HEK293 (cell line): ENCODE results near the gene FDX1.

Experiments used
- CTCF ChIP-seq: fragments of 450-650 bp; formaldehyde crosslinking; IDR thresholded peaks from 2 replicates; pipeline ENCODE4 v1.5.1; 2016; ENCODE audit warnings: missing biosample characterization, missing genetic modification characterization
- KLF16 ChIP-seq: fragments of 450-650 bp; formaldehyde crosslinking; IDR thresholded peaks from 2 replicates; pipeline ENCODE4 v1.5.1; 2017; ENCODE audit warnings: missing biosample characterization, missing genetic modification characterization

DNA sequence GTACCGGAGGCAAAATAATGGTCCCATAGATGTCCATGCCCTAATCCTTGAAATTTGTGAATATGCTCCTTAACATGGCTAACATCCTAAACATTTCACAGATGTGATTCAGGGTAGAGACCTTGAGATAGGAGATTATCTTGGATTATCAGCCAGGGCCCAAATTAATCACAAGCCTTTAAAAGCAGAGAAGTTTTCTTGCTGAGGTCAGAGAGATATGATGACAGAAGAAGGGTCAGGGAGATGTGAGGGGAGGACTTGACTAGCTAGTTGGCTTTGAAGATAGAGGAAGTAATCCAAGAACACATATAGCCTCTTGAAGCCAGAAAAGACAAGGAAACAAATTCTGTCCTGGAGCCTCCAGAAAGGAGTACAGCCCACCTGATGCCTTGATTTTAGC, 19.1 kb upstream of the FDX1 start:
- no peak for TF ChIP-seq KLF16 (tag by site-specific recombination)
- no peak for TF ChIP-seq CTCF
